Measurements from ENCODE around the gene MEP1A.
"Not testable (repeated sequence)": the region's sequence is repeated elsewhere in the genome, so short reads cannot be mapped to it uniquely, and the experiment has no call there.

MEP1A gene

GRCh38 chr6:46845126-46845525, 51.9 kb downstream of the MEP1A start:
- TF ChIP-seq CTCF (IDR thresholded peaks at IDR 0.05; ENCODE audit: low read depth, low read length): no peak
- no peak overlapping the region for H3K4me3 ChIP-seq (ENCODE audit: low read depth, low read length)

GRCh38 chr6:46848684-46849360, 55.6 kb downstream of the MEP1A start:
- H3K4me3 ChIP-seq (ENCODE audit: low read depth, low read length): no peak overlapping the region
- peak; percentile 87 for TF ChIP-seq CTCF (IDR thresholded peaks at IDR 0.05; ENCODE audit: low read depth, low read length)

GRCh38 chr6:46849361-46849690, 56.1 kb downstream of the MEP1A start:
- no peak for TF ChIP-seq CTCF (IDR thresholded peaks at IDR 0.05; ENCODE audit: low read depth, low read length)
- no peak overlapping the region for H3K4me3 ChIP-seq (ENCODE audit: low read depth, low read length)

- no peak overlapping the region for H3K4me3 ChIP-seq (ENCODE audit: low read depth, low read length)
- TF ChIP-seq CTCF (IDR thresholded peaks at IDR 0.05; ENCODE audit: low read depth, low read length): no peak
Measured at GRCh38 chr6:46850792-46851191, 57.6 kb downstream of the MEP1A start.

- H3K4me3 ChIP-seq (ENCODE audit: low read depth, low read length): not testable (repeated sequence)
Measured at GRCh38 chr6:46851576-46851975, 58.4 kb downstream of the MEP1A start.

- not testable (repeated sequence) for H3K4me3 ChIP-seq (ENCODE audit: low read depth, low read length)
- TF ChIP-seq CTCF (IDR thresholded peaks at IDR 0.05; ENCODE audit: low read depth, low read length): peak; percentile 46; the same call in 1 of the 2 replicates
Measured at GRCh38 chr6:46855966-46856365, 62.8 kb downstream of the MEP1A start.

- no peak overlapping the region for H3K4me3 ChIP-seq (ENCODE audit: low read depth, low read length)
- no peak for TF ChIP-seq CTCF (IDR thresholded peaks at IDR 0.05; ENCODE audit: low read depth, low read length)
Measured at GRCh38 chr6:46862381-46862780, 69.2 kb downstream of the MEP1A start.

- no peak for TF ChIP-seq CTCF (IDR thresholded peaks at IDR 0.05; ENCODE audit: low read depth, low read length)
- no peak overlapping the region for H3K4me3 ChIP-seq (ENCODE audit: low read depth, low read length)
Measured at GRCh38 chr6:46863791-46864190, 70.6 kb downstream of the MEP1A start.

Data from WI38 (cell line).